Measurements from ENCODE around the gene POLR1A.

The POLR1A gene

GRCh38 chr2:86033751-86034692 lies 71.7 kb downstream of the POLR1A start:
- H3K27me3 ChIP-seq: no peaks in the 10 kb centered on the region
- TF ChIP-seq Cebpa-rat (IDR thresholded peaks at IDR 0.05): no peak
- H3K9me3 ChIP-seq: no peaks in the 10 kb centered on the region
- peak overlapping the region; percentile 93 for H3K4me2 ChIP-seq
- H3K4me1 ChIP-seq: peaks cover 66% of the 10 kb centered on the region
- H3K36me3 ChIP-seq: peaks cover 63% of the 10 kb centered on the region
- H3K4me3 ChIP-seq: no peak overlapping the region
- H3K27ac ChIP-seq: peak overlapping the region; percentile 98
- H4K20me1 ChIP-seq: no peaks in the 10 kb centered on the region
- H3K9ac ChIP-seq: peak overlapping the region; percentile 84

- TF ChIP-seq Cebpa-rat (IDR thresholded peaks at IDR 0.05): no peak
- Histone ChIP-seq H3K27me3 (no peaks in the 10 kb centered on the region), H4K20me1 (no peaks in the 10 kb centered on the region), H3K36me3 (peaks cover 71% of the 10 kb centered on the region), H3K9ac (0 out of 2 replicates have a peak overlapping the region, but pooled peaks have one; percentile 84), H3K9me3 (no peaks in the 10 kb centered on the region), H3K4me1 (peaks cover 66% of the 10 kb centered on the region), H3K4me2 (peak overlapping the region; percentile 93), H3K4me3 (no peak overlapping the region), H3K27ac (peak overlapping the region; percentile 98)
Observed at GRCh38 chr2:86032861-86033595, 72.7 kb downstream of the POLR1A start.

GRCh38 chr2:86031606-86032005 lies 74.1 kb downstream of the POLR1A start:
- no peak overlapping the region for H3K4me3 ChIP-seq
- H3K36me3 ChIP-seq: peaks cover 85% of the 10 kb centered on the region
- no peak overlapping the region for H3K4me2 ChIP-seq
- H3K27me3 ChIP-seq: no peaks in the 10 kb centered on the region
- H3K9me3 ChIP-seq: no peaks in the 10 kb centered on the region
- peaks cover 62% of the 10 kb centered on the region for H3K4me1 ChIP-seq
- no peaks in the 10 kb centered on the region for H4K20me1 ChIP-seq
- no peak for TF ChIP-seq Cebpa-rat (IDR thresholded peaks at IDR 0.05)
- no peak overlapping the region for H3K9ac ChIP-seq
- peak overlapping the region; percentile 98; the same call in 1 of the 2 replicates for H3K27ac ChIP-seq

- no peaks in the 10 kb centered on the region for H3K27me3 ChIP-seq
- no peak overlapping the region for H3K9ac ChIP-seq
- peaks cover 89% of the 10 kb centered on the region for H3K36me3 ChIP-seq
- H4K20me1 ChIP-seq: no peaks in the 10 kb centered on the region
- H3K4me3 ChIP-seq: no peak overlapping the region
- peaks cover 61% of the 10 kb centered on the region for H3K4me1 ChIP-seq
- no peak overlapping the region for H3K4me2 ChIP-seq
- H3K9me3 ChIP-seq: no peaks in the 10 kb centered on the region
- TF ChIP-seq Cebpa-rat (IDR thresholded peaks at IDR 0.05): no peak
- no peak overlapping the region; the same call in 1 of the 2 replicates for H3K27ac ChIP-seq
Observed at GRCh38 chr2:86031151-86031550, 74.5 kb downstream of the POLR1A start.

GRCh38 chr2:86029873-86030272 lies 75.8 kb downstream of the POLR1A start:
- Histone ChIP-seq H3K4me1 (peaks cover 49% of the 10 kb centered on the region), H3K4me2 (no peak overlapping the region), H3K27ac (no peak overlapping the region), H3K9ac (no peak overlapping the region), H3K36me3 (peaks cover 100% of the 10 kb centered on the region), H3K4me3 (no peak overlapping the region), H3K27me3 (no peaks in the 10 kb centered on the region), H3K9me3 (no peaks in the 10 kb centered on the region), H4K20me1 (no peaks in the 10 kb centered on the region)
- TF ChIP-seq Cebpa-rat (IDR thresholded peaks at IDR 0.05): no peak

GRCh38 chr2:86028766-86029381 lies 76.8 kb downstream of the POLR1A start:
- Histone ChIP-seq H3K4me1 (peaks cover 39% of the 10 kb centered on the region), H4K20me1 (no peaks in the 10 kb centered on the region), H3K4me2 (peak overlapping the region; percentile 49), H3K36me3 (peaks cover 100% of the 10 kb centered on the region), H3K9ac (peak overlapping the region; percentile 35; the same call in 1 of the 2 replicates), H3K27ac (peak overlapping the region; percentile 60; the same call in 1 of the 2 replicates), H3K9me3 (no peaks in the 10 kb centered on the region), H3K4me3 (no peak overlapping the region), H3K27me3 (no peaks in the 10 kb centered on the region)
- TF ChIP-seq Cebpa-rat (IDR thresholded peaks at IDR 0.05): no peak

GRCh38 chr2:86027922-86028765 lies 77.5 kb downstream of the POLR1A start:
- Histone ChIP-seq H3K9ac (peak overlapping the region; percentile 35), H3K36me3 (peaks cover 94% of the 10 kb centered on the region), H4K20me1 (no peaks in the 10 kb centered on the region), H3K27me3 (no peaks in the 10 kb centered on the region), H3K4me2 (peak overlapping the region; percentile 49), H3K4me3 (no peak overlapping the region), H3K9me3 (no peaks in the 10 kb centered on the region), H3K27ac (peak overlapping the region; percentile 60), H3K4me1 (peaks cover 32% of the 10 kb centered on the region)
- no peak for TF ChIP-seq Cebpa-rat (IDR thresholded peaks at IDR 0.05)

GRCh38 chr2:86027196-86027921 lies 78.3 kb downstream of the POLR1A start:
- Histone ChIP-seq H3K9ac (peak overlapping the region; percentile 2; the same call in 1 of the 2 replicates), H3K27ac (peak overlapping the region; percentile 60), H3K9me3 (no peaks in the 10 kb centered on the region), H3K4me2 (peak overlapping the region; percentile 49), H3K4me3 (no peak overlapping the region), H3K36me3 (peaks cover 86% of the 10 kb centered on the region), H4K20me1 (no peaks in the 10 kb centered on the region), H3K4me1 (peaks cover 25% of the 10 kb centered on the region), H3K27me3 (no peaks in the 10 kb centered on the region)
- TF ChIP-seq Cebpa-rat (IDR thresholded peaks at IDR 0.05): no peak
